ENCODE data around the gene LLGL1. TPM values are rescaled to one million over a fixed set of nuclear protein-coding genes. Genes with fewer than 3 reads are reported as not detected.
A peak's percentile ranks its signal among the peaks of the same experiment; 100 is the strongest.

LLGL1 gene
- polyA plus RNA-seq, 3 donors: 0.52 to 10.8 (median 0.76) TPM

- Histone ChIP-seq H3K4me1 (ENCODE audit: control insufficient read depth in 1 of 2, insufficient read depth in 2 of 2, low read length in 2 of 2) (peaks cover 50 to 69% of the 10 kb centered on the region in 2 donors), H4K20me1 (ENCODE audit: insufficient read depth, low read length) (peaks cover 68% of the 10 kb centered on the region), H3K79me2 (ENCODE audit: insufficient read depth, low read length) (peaks cover 73% of the 10 kb centered on the region), H3K4me3 (replicated peaks in 1 of 3; ENCODE audit: low read depth in 2 of 3, low read length in 3 of 3) (peak overlapping the region in 2 of 3 experiments; percentile 83 to 86), H3K36me3 (replicated peaks in 1 of 2; ENCODE audit: control insufficient read depth in 1 of 2, insufficient read depth in 2 of 2, low read length in 2 of 2) (peaks cover 10 to 42% of the 10 kb centered on the region in 2 donors), H3K9ac (ENCODE audit: insufficient read depth, low read length, poor library complexity, severe bottlenecking) (peak overlapping the region; percentile 96), H2AFZ (ENCODE audit: insufficient read depth, low read depth, low read length, poor library complexity, severe bottlenecking) (no peak overlapping the region), H3K4me2 (replicated peaks; ENCODE audit: extremely low read depth, low read length, poor library complexity, severe bottlenecking) (peak overlapping the region; percentile 95), H3K27me3 (ENCODE audit: control insufficient read depth in 2 of 2, insufficient read depth in 2 of 2, low read length in 2 of 2) (no peaks in the 10 kb centered on the region), H3K27ac (ENCODE audit: low read depth in 1 of 2, low read length in 2 of 2) (peak overlapping the region in 1 of 2 donors; percentile 96), H3K9me3 (replicated peaks in 1 of 2; ENCODE audit: control insufficient read depth in 1 of 2, insufficient read depth in 1 of 2, low read length in 2 of 2) (no peaks in the 10 kb centered on the region)
- TF ChIP-seq CTCF (IDR thresholded peaks at IDR 0.05): no peak
- WGBS (ENCODE audit: insufficient coverage): 60% methylated on average over 3 of the region's 10 CpGs
- Mint-ChIP-seq H3K36me3 (peaks cover 31 to 42% of the 10 kb centered on the region in 2 donors), H3K27ac (peak overlapping the region; percentile 16 to 97 (median 83)), H3K27me3 (ENCODE audit: low read depth in 3 of 3) (no peaks in the 10 kb centered on the region), H3K4me1 (peaks cover 65% of the 10 kb centered on the region), H3K9me3 (no peaks in the 10 kb centered on the region), H3K4me3 (peak overlapping the region; percentile 88 to 94)
- intact Hi-C loops (cut with micrococcal nuclease): loop anchor here (5.0 kb wide), 2 partner anchors 34 to 39 kb away; no protein-coding TSS in a partner anchor
- DNase-seq: peak in 2 of 3 donors; percentile 6 to 35
These were observed 39.4 kb upstream of the LLGL1 start for GRCh38 chr17:18185832-18186626.

- no peak for TF ChIP-seq CTCF (IDR thresholded peaks at IDR 0.05)
- peaks cover 34 to 47% of the 10 kb centered on the region in 2 donors for H3K36me3 Mint-ChIP-seq
- no CpG with 5 or more reads among the region's 1 CpG for WGBS (ENCODE audit: insufficient coverage)
- no peaks in the 10 kb centered on the region for H3K9me3 ChIP-seq (replicated peaks in 1 of 2; ENCODE audit: control insufficient read depth in 1 of 2, insufficient read depth in 1 of 2, low read length in 2 of 2)
- H2AFZ ChIP-seq (ENCODE audit: insufficient read depth, low read depth, low read length, poor library complexity, severe bottlenecking): no peak overlapping the region
- peaks cover 50 to 69% of the 10 kb centered on the region in 2 donors for H3K4me1 ChIP-seq (ENCODE audit: control insufficient read depth in 1 of 2, insufficient read depth in 2 of 2, low read length in 2 of 2)
- intact Hi-C loops (cut with micrococcal nuclease): loop anchor here (5.0 kb wide), 2 partner anchors 34 to 39 kb away; no protein-coding TSS in a partner anchor
- H3K9me3 Mint-ChIP-seq: no peaks in the 10 kb centered on the region
- H3K27me3 ChIP-seq (ENCODE audit: control insufficient read depth in 2 of 2, insufficient read depth in 2 of 2, low read length in 2 of 2): no peaks in the 10 kb centered on the region
- H3K4me3 ChIP-seq (replicated peaks in 1 of 3; ENCODE audit: low read depth in 2 of 3, low read length in 3 of 3): peak overlapping the region in 1 of 3 experiments; percentile 83
- H3K4me1 Mint-ChIP-seq: peaks cover 71% of the 10 kb centered on the region
- no peaks in the 10 kb centered on the region for H3K27me3 Mint-ChIP-seq (ENCODE audit: low read depth in 3 of 3)
- H3K36me3 ChIP-seq (replicated peaks in 1 of 2; ENCODE audit: control insufficient read depth in 1 of 2, insufficient read depth in 2 of 2, low read length in 2 of 2): peaks cover 12 to 48% of the 10 kb centered on the region in 2 donors
- H3K9ac ChIP-seq (ENCODE audit: insufficient read depth, low read length, poor library complexity, severe bottlenecking): peak overlapping the region; percentile 38
- H3K27ac Mint-ChIP-seq: peak overlapping the region in 4 of 7 donors; percentile 83 to 97 (median 86)
- H3K4me3 Mint-ChIP-seq: peak overlapping the region; percentile 58 to 94
- H3K27ac ChIP-seq (ENCODE audit: low read depth in 1 of 2, low read length in 2 of 2): peak overlapping the region in 1 of 2 donors; percentile 96
- no peak for DNase-seq
- H3K4me2 ChIP-seq (replicated peaks; ENCODE audit: extremely low read depth, low read length, poor library complexity, severe bottlenecking): peak overlapping the region; percentile 95
- H4K20me1 ChIP-seq (ENCODE audit: insufficient read depth, low read length): peaks cover 74% of the 10 kb centered on the region
- H3K79me2 ChIP-seq (ENCODE audit: insufficient read depth, low read length): peaks cover 79% of the 10 kb centered on the region
These were observed 38.8 kb upstream of the LLGL1 start for GRCh38 chr17:18186627-18186982.
